Progenitor cell of endocrine pancreas (in vitro differentiated cells): Measurements from ENCODE around the gene ACAA1. TPM values are rescaled to one million over a fixed set of nuclear protein-coding genes. Genes with fewer than 3 reads are reported as not detected.

Source experiments
- DNase-seq: peaks from one replicate; pipeline ENCODE4 v3.0.0; 2021; ENCODE audit warnings: low spot score; ENCODE audit not compliant: unreplicated experiment
- H3K27ac Mint-ChIP-seq: 2 replicates; pipeline ENCODE4 v1.8.0; 2021; ENCODE audit warnings: mild to moderate bottlenecking, moderate library complexity, mixed read lengths
- H3K27me3 Mint-ChIP-seq: 2 replicates; pipeline ENCODE4 v1.8.0; 2021; ENCODE audit warnings: mixed read lengths
- H3K36me3 Mint-ChIP-seq: 2 replicates; pipeline ENCODE4 v1.8.0; 2022; ENCODE audit warnings: mixed read lengths; ENCODE audit not compliant: insufficient read depth
- H3K4me1 Mint-ChIP-seq: 2 replicates; pipeline ENCODE4 v1.8.0; 2021; ENCODE audit warnings: low read depth, mixed read lengths
- H3K4me3 Mint-ChIP-seq: 2 replicates; pipeline ENCODE4 v1.8.0; 2021; ENCODE audit warnings: low read depth, mild to moderate bottlenecking, moderate library complexity, mixed read lengths
- H3K9me3 Mint-ChIP-seq: 2 replicates; pipeline ENCODE4 v1.8.0; 2021; ENCODE audit warnings: low read depth, mixed read lengths
- total RNA-seq: library from RNA; stranded (reverse); gene quantifications from 2 replicates; pipeline ENCODE4 v1.2.1, GENCODE V29; 2021
- TF ChIP-seq, protein P1 (sequence below): fragments of 200-600 bp; sonication (generic); IDR thresholded peaks from one replicate; pipeline ENCODE4 v1.5.0; 2021; ENCODE audit warnings: antibody characterized with exemption, mild to moderate bottlenecking; ENCODE audit not compliant: unreplicated experiment

Gene ACAA1
- total RNA-seq, 1 donor from 2014 or later: 97.8 TPM

DNA sequence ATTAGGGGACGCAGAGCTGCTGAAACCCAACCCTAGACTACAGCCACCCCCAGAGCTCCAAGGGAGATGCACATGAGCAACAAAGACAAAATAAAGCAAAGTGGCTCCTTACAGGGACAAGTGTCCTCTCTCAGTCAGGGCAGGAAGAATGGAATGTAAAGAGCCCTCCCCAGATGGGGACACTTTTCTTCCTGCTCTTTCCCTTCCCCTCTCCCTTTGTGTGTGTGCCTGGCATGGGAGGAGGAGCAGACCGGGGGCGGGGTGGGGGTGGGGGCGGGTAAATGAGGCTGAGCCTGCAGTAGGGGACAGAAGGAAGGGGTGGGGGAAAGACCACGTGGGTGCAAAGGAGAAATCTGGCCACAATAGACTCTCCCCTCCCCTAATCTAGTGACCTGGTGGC lies 37.4 kb downstream of the ACAA1 start:
- H3K4me3 Mint-ChIP-seq: no peak overlapping the region
- no peak overlapping the region for H3K27ac Mint-ChIP-seq
- DNase-seq: no peak

DNA sequence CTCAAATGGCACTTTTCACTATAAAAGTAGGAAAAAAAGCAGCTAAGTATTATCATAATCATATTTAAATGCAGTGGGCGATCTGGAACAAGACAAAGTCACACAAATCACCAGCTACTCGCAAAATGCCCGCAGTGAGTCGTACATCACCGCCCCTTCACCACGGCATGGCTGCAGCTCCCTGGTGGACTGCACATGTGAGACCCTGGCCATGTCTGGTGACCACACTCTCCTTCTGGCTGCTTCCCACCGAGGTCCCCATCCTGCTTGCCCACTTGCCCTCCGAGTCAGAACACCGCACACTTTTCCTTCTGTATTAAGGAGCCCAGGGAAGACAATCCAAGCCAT lies 38.6 kb downstream of the ACAA1 start:
- Mint-ChIP-seq H3K36me3 (no peaks in the 10 kb centered on the region), H3K9me3 (no peaks in the 10 kb centered on the region), H3K4me1 (peaks cover 8% of the 10 kb centered on the region), H3K27me3 (peaks cover 16% of the 10 kb centered on the region), H3K27ac (no peak overlapping the region), H3K4me3 (no peak overlapping the region)
- TF ChIP-seq, protein P1, sequence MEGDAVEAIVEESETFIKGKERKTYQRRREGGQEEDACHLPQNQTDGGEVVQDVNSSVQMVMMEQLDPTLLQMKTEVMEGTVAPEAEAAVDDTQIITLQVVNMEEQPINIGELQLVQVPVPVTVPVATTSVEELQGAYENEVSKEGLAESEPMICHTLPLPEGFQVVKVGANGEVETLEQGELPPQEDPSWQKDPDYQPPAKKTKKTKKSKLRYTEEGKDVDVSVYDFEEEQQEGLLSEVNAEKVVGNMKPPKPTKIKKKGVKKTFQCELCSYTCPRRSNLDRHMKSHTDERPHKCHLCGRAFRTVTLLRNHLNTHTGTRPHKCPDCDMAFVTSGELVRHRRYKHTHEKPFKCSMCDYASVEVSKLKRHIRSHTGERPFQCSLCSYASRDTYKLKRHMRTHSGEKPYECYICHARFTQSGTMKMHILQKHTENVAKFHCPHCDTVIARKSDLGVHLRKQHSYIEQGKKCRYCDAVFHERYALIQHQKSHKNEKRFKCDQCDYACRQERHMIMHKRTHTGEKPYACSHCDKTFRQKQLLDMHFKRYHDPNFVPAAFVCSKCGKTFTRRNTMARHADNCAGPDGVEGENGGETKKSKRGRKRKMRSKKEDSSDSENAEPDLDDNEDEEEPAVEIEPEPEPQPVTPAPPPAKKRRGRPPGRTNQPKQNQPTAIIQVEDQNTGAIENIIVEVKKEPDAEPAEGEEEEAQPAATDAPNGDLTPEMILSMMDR: no peak
- no peak for DNase-seq

More for the DNA sequence above, 37.4 kb downstream of the ACAA1 start:
- H3K9me3 Mint-ChIP-seq: no peaks in the 10 kb centered on the region
- H3K36me3 Mint-ChIP-seq: no peaks in the 10 kb centered on the region
- peaks cover 8% of the 10 kb centered on the region for H3K4me1 Mint-ChIP-seq
- peaks cover 13% of the 10 kb centered on the region for H3K27me3 Mint-ChIP-seq
- TF ChIP-seq, protein P1: no peak

DNA sequence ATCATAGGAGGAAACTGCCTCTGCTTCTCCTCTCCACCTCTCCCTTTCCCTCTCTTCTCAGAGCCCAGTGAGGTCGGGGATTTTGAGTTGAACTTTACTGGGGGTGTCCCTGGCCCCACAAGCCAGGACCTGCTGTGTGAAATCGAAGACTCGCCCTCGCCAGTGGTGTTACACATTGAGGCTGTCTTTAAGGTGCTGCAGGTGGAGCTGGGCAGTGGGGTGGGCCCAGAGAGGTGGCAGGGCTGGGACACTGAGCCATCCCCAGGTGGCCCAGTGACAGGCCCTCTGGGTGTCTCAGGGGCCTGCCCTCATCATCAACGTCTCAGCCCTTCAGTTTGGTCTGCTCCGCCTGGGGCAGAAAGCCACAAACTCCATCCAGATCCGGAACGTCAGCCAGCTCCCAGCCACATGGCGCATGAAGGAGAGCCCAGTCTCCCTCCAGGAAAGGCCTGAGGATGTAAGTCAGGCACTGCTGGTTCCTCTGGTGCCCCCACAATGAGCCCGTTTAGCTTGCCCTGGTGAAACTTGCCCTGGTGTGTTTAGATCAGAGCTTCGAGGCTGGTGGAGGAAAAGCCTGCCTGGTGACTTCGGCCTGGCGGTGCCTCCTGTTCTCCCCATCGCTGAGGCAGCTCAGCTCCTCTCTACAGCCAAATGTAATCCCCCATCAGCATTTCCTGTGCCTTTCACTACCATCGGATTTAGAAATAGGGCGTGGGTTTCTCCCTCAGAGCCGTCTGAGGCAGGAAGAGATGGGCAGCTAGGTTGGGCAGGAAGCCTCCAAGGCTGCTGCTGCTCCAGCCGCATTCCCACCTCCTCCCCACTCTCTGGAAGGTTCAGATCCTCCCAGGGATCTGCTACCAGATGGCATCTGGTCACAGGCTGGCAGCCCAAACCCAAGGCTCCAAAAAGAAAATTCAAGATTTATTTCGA lies 39.2 kb downstream of the ACAA1 start:
- H3K4me1 Mint-ChIP-seq: peaks cover 8% of the 10 kb centered on the region
- no peak overlapping the region for H3K4me3 Mint-ChIP-seq
- H3K27me3 Mint-ChIP-seq: peaks cover 18% of the 10 kb centered on the region
- DNase-seq: no peak
- H3K36me3 Mint-ChIP-seq: no peaks in the 10 kb centered on the region
- TF ChIP-seq, protein P1: no peak
- no peaks in the 10 kb centered on the region for H3K9me3 Mint-ChIP-seq
- no peak overlapping the region for H3K27ac Mint-ChIP-seq

DNA sequence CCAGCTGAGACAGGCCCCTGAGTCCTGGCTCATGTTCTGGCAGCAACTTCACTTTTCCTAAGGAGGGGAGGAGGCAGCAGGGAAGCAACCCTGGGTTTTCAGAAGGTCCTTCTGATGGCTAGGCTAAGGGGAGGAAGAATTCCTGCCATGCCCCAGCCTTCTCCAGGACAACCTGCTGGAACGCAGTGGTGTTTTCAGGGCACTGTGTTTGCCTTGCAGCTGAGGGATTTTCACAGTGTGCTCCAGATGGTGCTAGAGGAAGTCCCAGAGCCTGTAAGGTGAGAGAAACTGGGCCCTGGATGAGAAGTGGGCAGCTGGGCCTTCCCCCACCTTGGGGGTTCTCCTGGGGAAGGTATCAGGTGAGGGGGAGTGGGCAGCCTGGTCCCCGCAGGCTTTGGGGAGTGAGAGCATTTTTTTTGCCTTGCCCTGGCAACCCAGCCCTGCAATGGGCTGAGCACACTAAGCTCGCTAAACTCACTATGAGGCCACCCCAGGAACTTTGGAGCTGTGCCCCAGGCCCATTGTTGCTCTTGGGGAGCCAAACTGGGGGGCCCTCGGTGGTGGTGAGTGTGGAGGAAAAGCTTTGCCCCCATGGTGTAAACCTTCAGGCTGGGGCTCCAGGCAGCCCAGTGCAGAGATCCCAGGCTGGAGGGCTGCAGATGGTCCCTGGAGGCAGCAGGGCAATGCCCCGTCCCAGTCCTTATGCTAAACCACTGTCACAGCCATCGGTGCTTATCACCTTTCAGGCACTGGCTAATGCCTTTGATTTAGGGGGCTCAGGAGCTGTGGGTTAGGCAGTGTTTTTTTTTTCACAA lies 41.1 kb downstream of the ACAA1 start:
- Mint-ChIP-seq H3K36me3 (no peaks in the 10 kb centered on the region), H3K9me3 (no peaks in the 10 kb centered on the region), H3K4me1 (peaks cover 4% of the 10 kb centered on the region), H3K27ac (no peak overlapping the region), H3K27me3 (peaks cover 24% of the 10 kb centered on the region), H3K4me3 (no peak overlapping the region)
- TF ChIP-seq, protein P1: no peak
- no peak for DNase-seq

DNA sequence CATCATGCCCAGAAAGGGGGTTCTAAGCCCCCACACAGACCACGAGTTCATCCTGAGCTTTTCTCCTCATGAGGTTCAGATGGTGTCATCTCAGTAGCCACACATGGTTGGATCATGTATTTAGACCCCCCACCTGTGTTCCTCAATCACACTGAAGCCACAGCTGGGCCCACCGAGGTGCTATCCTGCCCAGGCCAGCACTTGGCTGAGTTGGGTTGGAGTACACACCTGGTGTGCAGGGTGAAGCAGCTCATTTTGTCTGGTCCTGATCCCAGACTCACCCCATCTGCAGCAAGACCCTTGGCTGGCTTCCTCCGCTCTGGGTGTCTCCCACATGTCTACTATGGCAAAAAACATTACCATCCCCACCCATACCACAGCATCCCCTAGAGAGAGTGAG lies 41.9 kb downstream of the ACAA1 start:
- Mint-ChIP-seq H3K27ac (no peak overlapping the region), H3K4me3 (no peak overlapping the region), H3K27me3 (peaks cover 24% of the 10 kb centered on the region), H3K4me1 (peaks cover 4% of the 10 kb centered on the region), H3K9me3 (no peaks in the 10 kb centered on the region), H3K36me3 (no peaks in the 10 kb centered on the region)
- TF ChIP-seq, protein P1: no peak
- no peak for DNase-seq
